Stimulated activated CD8-positive, alpha-beta memory T cell treated with anti-CD3 and anti-CD28 coated beads, Interleukin-4, amount 100 ng/mL, for 1 hour (primary cell): ENCODE measurements around the gene SH3RF3.
A peak's percentile ranks its signal among the peaks of the same experiment; 100 is the strongest.
"Not testable (repeated sequence)": the region's sequence is repeated elsewhere in the genome, so short reads cannot be mapped to it uniquely, and the experiment has no call there.

ENCODE experiments used
- DNase-seq, 2 donors: peaks; one replicate each; pipeline ENCODE4 v3.0.0-alpha.2; 2020; ENCODE audit warnings: low read depth in 2 of 2, low spot score in 1 of 2

SH3RF3 gene

DNA sequence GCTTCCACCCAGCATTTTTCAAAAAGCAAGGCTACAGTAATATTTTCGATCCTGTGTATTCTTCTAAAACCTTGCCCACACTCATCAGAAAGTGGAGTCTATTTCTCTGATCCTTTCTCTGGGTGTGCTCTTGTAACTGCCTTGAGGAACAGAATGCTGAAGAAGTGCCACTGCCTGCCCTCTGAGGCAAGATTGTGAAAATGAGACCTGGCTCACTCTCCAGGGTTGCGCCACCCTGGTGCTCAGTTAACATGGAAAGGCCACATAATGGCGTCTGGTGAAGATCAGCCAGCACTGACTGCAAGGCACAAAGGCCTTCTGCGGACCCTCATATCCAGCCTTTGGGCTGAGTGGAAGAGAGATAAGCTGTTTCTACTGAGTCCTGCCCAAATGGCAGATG, 11.2 kb upstream of the SH3RF3 start:
- DNase-seq: no peak

DNA sequence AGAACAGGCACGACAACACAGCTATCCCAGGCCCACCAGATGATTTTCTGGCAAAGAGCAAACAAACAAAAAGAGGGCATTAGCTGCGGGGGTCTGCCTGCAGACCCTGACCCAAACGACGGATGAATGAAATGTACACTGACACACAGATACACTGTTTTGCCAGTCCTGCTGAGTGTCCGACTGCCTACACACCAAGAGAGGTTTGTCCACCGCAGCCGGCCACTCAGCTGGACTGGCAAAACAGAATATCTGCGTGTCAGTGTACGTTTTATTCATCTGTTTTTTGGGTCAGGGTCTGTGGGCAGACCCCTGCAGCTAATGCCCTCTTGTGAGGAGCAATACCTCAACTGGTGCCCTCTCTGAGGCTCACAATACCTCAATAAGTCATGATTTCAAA, 10.7 kb upstream of the SH3RF3 start:
- no peak for DNase-seq

DNA sequence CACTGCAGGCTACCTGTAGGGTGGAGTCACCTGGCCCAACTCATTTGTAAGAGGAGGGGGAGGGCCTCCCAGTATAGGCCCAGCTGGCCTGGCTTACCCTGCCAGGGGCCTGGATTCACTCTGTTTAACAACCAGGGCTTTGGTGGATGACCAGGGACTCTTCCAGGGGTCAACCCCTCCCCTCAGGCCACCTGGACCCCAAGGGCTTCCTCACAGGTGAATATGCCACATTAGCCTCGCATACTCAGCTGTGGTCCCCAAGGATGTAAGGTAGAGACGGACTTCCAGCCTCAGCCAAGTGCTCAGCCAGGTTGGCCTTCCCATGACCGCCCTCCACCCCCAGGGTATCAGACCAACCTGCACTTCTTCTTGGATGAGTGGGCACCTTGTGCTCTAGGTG, 8.8 kb upstream of the SH3RF3 start:
- DNase-seq: no peak

- DNase-seq: not testable (repeated sequence)
Observed at GRCh38 chr2:109120686-109121085, 8.3 kb upstream of the SH3RF3 start.

DNA sequence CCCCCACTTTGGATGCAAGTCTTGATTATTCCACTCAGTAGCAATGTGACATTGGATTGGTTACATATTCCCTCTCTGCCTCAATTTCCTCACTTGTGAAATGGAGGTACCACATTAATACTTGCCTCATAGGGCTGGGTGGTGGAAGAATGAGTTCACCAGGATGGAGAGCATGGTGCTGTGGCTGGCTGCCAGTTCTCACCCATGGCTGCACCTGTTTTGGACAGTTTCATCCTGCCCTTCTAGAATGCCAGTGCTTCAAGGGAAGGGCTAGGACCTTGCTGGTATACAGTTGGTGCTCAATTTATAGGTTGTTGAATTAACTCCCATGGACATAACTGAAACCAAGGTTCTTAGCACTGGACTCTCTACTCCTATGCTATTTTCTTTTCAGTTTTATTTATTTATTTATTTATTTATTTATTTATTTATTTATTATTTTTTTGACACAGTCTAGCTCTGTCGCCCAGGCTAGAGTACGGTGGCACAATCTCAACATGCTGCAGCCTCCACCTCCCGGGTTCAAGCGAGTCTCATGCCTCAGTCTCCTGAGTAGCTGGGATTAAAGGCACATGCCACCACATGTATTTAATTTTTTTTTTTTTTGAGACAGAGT, 5.3 kb upstream of the SH3RF3 start:
- DNase-seq: no peak

DNA sequence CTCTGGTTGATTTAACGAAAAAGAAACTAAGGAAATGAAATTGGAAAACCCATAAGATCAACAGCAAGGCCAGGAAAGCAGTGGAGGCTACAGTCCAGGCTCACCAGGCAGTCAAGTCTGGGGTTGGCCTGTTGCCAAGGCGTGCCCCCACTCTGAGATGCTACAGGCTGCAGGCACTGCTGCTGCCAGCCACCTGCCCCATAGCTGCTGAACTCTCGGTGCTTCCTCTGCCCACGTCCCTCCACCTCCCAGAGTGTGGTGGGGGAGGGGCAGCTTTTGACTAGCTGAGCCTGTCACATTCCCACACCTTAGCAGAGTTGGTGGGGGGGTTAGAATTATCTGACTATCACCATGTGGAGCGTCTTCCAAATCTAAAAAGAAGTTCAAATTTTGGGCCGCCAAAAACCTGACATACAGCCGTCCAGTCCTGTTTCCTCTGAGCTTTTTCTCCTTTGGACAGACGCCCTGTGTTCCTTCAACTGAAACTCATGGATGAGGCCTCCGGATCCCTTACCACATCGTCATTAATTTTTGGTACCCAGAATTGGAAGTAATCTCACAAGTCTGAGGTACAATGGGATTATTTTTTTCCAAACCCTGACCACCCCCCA, 3.9 kb upstream of the SH3RF3 start:
- DNase-seq: no peak

DNA sequence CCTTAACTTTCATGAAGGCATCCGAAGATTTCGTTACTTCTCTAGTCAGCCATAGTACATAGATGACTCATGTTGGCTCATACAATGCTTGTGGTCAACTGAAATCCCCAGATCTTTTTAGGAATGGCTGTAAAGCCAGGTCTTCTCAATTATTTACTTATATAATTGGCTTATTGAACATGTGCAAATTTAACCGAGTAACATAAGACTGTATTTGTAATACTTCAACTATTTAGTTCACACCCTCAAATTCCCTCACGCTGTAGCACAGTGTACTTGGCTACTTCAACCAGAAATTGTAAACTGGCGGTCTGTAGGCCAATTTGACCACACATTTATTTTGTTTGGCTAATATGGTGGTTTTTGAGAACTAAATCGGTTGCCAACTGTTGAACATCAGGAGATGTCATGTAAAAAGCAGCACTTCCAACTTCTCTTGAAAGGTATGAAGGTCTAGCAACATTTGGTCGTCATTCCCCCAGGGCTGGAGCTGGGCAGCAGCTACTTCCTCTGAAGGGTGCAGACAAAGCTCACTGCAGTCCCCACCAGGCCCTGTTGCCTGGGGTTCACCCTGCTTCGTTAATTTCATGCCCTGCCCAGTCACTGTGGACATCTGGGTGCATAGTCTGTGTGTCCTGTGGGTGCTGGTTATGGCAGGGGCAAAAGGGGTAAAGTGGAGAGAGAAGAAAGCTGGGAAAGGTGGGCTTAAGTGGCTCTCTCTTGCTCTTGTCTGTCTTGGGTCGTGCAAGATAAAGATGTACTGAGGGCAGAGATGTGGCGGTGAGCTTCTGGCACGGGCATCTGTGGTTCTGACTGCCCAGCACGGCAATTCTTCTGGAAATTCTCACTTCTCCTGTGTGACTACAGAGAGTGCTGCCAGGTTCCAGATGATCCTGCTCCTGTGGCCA, 3.2 kb upstream of the SH3RF3 start:
- DNase-seq: no peak

DNA sequence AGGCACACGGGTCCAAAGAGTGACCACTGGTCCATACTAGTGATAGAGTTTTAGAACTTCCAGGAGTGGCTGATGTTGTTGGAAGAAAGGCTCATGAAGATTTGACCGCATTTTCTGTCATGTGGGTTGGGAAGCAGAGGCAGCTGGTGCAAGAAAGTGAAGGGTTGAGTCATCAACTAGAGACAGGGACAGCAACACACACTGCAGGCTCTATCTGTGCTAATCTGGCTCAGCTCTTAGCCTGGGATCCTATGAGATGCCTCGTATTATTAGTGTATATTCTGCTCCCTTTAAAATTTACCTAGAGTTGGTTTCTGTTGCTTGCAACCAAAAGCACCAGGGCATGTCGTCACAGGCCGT, 2.5 kb upstream of the SH3RF3 start:
- DNase-seq: no peak

- DNase-seq: no peak
Observed at GRCh38 chr2:109127556-109127955, 1.4 kb upstream of the SH3RF3 start.

DNA sequence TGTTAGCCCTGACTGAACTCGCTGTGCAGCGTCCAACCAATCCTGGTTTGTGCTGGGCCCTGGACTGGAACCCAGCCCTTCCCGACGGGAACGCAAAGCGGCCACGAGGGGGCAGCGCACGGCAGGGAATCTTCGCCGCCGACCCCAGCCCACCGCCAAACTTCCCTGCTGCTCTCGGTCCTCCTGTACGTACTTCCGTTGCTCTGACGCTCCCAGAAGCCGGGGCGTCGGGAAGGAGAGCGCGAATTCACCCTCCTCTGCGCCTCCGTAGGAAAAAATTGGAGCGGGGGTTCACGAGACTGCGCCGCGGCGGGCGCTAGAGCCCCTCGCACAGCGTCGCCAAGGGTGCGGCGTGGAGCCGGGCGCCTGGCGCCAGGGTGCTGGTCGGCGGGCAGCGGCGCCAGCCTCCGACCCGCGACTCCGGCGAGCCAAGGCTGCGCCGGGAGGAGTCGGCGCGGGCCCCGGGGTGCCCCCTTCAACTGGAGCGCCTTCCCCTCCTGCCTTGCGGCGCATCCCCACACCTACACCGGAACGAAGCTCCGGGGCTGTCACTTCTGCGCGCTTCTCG, 873 bp upstream of the SH3RF3 start:
- peak; percentile 26 to 29 for DNase-seq

DNA sequence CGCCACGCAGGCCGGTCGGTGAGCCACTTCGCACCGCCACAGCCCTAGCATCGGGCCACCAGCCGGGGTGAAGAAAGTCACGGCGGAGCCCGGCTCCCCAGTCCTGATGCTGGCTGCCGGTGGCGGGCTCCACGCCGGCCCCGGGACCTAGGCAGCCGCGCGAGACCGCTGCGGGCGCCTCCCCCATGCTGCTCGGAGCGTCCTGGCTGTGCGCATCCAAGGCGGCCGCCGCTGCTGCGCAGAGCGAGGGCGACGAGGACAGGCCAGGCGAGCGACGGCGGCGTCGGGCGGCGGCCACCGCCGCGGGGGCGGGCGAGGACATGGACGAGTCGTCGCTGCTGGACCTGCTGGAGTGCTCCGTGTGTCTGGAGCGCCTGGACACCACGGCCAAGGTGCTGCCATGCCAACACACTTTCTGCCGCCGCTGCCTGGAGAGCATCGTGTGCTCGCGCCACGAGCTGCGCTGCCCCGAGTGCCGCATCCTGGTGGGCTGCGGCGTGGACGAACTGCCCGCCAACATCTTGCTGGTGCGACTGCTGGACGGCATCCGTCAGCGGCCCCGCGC, 433 bp downstream of the SH3RF3 start:
- no peak for DNase-seq

DNA sequence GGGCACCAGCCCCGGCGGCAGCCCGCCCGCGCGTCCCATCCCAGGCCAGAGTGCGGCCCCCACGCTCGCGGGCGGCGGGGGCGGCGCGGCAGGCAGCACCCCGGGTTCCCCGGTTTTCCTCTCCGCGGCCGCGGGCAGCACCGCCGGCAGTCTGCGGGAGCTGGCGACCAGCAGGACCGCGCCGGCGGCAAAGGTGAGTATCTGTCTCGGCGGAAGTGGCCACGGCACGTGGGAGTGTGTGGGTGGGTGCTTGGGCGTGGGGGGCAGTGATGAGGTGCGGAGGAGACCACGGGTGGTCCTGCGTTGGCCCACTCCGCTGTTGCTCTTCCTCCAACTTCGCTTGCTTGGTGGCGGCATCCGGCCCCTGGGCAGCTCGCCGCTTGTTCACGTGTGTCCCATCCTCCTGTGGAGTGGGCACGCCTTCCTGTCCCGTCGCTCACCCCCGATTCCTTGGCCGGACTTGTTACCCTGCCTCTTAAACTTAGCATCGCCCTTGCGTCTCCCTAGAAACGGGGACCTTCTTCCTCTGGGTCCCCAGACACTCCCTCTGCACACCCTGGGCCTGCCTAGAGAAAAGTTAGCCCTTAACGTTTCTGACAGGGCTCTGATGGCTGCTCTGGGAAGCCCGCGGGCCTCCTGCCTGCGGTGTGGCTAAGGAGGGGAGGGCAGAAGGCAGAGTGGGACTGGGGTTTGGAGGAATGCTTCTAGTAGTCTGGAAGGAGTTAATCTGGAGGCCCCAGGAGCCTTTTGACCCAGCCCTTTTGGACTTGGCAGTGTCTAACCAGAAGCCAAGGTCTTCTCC, 1.1 kb downstream of the SH3RF3 start:
- no peak for DNase-seq

DNA sequence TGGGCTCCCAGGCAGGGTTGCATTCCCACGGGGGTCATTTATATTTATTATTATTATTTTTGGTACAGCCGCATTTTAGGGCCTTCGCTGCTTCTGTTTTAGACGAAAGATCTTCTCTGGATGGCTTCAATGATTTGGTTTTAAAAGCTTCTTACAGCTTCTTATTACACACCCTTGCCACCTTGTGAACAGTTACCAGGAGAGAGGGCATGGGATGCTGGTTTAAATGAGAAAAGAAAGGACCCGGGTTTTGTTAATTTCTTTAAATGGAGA, 1.7 kb downstream of the SH3RF3 start:
- no peak for DNase-seq

GRCh38 chr2:109131777-109132176, 2.8 kb downstream of the SH3RF3 start:
- DNase-seq: no peak

GRCh38 chr2:109132626-109133025, 3.6 kb downstream of the SH3RF3 start:
- DNase-seq: no peak

DNA sequence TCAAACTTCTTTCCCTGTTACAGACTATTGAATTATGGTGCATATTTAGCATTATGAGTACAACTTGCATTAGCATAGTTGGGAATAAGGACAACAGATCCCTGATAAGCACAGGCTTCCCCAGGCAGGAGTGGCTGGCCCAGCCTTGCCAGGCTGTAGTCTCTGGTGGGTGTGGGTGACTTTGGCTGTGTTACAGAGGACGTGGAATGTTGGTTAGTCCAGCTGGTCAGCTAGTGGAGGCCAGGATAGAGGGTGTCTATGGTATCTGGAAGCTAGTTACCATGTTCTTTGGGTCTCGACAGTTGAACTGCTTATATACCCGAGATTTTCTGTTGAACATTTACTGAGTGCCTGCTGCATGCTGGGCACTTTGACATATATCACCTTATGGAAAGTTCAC, 4.7 kb downstream of the SH3RF3 start:
- DNase-seq: no peak

DNA sequence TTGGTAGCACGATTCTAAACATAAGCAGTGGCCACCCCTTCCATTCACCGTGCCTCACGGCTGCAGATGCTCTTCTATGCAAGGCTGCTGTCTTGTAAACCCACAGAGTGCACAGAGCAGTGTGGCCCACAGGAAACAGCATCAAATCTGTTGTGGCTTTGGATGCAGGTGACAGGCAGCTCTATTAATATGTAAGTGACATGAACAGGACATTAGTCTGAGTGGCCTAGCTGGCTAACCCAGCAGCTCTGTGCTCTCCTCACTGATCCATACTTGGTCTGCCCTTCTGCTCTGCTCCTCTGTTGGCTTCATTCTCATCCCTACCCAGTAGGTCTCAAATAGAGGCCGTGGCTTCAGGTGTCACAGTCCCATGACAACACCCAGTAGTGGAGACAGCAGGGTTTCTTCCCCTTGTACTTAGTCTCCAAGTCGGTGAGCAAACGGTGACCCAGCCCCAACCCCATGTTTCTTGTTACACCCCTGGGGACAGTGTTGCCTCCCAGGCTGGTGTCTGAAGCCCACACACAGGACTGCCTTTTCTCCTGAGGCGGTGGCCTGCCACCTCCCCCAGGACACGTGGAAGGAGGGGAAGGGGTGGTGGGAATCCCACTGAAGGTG, 5.8 kb downstream of the SH3RF3 start:
- DNase-seq: no peak

DNA sequence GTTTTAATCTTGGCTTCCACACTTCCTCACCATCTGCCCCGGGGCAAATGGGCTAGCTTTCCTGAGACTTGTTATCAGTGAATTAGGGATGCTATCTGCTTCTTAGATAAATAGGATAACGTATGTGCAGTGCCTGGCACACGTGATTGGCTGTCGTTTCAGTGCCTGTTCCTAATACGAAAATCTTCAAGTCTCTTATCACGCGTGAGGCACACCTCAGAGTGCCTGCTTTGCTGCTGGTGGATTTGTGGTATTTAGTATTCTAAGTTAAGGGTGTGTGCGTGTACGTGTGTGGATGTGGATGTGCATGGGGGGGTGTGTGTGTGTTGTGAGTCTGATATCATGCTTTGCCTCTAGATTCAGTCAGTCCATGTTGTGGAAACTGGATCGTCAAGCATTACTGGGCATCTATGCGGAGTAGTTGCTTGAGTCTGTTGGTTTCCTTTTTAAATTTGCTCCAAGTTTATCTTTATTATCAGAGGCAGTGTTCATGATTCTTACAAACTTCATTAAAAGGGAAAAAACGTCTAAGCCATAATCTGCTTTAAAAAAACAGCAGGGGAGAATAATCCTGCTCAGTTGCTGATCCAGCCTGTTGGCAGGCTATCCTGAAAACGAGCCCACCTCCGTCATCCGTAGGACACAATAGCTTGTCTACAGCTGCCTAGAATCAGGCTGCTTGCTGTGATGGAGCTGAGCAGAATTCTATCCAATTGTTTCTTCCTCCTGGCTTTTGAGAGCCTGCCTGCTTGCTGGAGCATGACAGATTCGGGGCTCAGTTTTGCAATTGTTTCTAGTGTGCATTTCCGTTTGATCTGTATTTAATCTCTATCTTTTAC, 6.6 kb downstream of the SH3RF3 start:
- DNase-seq: no peak

- DNase-seq: no peak
Observed at GRCh38 chr2:109136542-109136941, 7.5 kb downstream of the SH3RF3 start.

DNA sequence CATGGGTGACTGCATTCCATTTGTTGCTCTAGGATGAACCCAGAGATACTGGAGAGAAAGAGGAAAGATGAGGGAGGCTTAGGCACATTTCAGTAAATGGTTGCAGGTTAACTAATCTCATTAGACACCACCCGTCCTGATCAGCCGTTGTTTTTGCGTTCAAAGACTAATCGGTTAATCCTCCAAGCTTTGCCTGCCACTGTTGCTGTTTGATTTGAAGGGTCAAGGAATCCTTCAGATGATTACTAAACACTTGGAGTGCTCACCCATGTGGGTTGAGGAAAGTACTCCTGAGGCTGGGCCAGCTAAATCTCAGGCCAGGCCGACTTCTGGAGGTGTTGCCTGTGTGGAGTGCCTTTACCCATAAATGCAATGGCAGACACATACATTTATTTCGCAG, 8.6 kb downstream of the SH3RF3 start:
- DNase-seq: no peak
